Keratinocyte (primary cell): ENCODE measurements around the gene TIRAP.

Experiments used
- EZH2 ChIP-seq: IDR thresholded peaks from one replicate; pipeline ENCODE4 v1.6.1; 2012; ENCODE audit warnings: inconsistent platforms, mild to moderate bottlenecking, low read length, moderate library complexity
- TF ChIP-seq, protein P1 (sequence below), 3 experiments: IDR thresholded peaks in 1 of 3; conservative IDR thresholded peaks in 1 of 3; optimal IDR thresholded peaks in 1 of 3; 2 replicates in 2 of 3; 3 replicates in 1 of 3; pipeline versions ENCODE3 to v1.5.1; 2011; ENCODE audit warnings: low read length in 3 of 3, mild to moderate bottlenecking in 3 of 3, moderate library complexity in 2 of 3, control low read depth in 1 of 3, inconsistent platforms in 1 of 3; ENCODE audit not compliant: insufficient read depth in 2 of 3; ENCODE audit errors: extremely low read depth in 1 of 3

DNA sequence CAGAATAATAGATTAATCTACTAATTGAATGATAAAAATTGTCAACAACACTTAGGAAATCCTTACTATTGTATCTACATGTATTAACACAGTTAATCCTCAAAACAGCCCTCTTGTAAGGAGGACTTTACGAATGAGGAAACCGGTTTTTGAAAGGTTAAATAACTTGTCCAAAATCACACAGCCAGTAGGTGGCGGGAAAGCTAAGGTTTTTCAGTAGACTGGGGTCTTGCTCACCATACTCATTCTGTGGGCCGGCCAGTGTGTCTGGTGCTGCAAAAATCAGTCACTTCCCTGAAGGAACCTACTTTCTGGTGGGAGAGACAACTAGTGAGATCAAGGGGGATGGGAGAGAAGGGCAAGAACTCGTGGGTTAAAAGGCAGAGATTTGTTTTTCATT lies 24.8 kb downstream of the TIRAP start:
- TF ChIP-seq, protein P1, sequence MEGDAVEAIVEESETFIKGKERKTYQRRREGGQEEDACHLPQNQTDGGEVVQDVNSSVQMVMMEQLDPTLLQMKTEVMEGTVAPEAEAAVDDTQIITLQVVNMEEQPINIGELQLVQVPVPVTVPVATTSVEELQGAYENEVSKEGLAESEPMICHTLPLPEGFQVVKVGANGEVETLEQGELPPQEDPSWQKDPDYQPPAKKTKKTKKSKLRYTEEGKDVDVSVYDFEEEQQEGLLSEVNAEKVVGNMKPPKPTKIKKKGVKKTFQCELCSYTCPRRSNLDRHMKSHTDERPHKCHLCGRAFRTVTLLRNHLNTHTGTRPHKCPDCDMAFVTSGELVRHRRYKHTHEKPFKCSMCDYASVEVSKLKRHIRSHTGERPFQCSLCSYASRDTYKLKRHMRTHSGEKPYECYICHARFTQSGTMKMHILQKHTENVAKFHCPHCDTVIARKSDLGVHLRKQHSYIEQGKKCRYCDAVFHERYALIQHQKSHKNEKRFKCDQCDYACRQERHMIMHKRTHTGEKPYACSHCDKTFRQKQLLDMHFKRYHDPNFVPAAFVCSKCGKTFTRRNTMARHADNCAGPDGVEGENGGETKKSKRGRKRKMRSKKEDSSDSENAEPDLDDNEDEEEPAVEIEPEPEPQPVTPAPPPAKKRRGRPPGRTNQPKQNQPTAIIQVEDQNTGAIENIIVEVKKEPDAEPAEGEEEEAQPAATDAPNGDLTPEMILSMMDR (optimal IDR thresholded peaks at IDR 0.05 in 1 of 3, IDR thresholded peaks at IDR 0.05 in 1 of 3, conservative IDR thresholded peaks at IDR 0.05 in 1 of 3; ENCODE audit: extremely low read depth in 1 of 3, insufficient read depth in 2 of 3, low read length in 3 of 3): peak; percentile 39 to 54 (median 45)
- no peak for TF ChIP-seq EZH2
